Measurements from ENCODE around the gene SLC9B1. TPM values are rescaled to one million over a fixed set of nuclear protein-coding genes. Genes with fewer than 3 reads are reported as not detected.

Gene SLC9B1
- total RNA-seq, 2 experiments from 2014 or later: 3.6 to 3.7 TPM

DNA sequence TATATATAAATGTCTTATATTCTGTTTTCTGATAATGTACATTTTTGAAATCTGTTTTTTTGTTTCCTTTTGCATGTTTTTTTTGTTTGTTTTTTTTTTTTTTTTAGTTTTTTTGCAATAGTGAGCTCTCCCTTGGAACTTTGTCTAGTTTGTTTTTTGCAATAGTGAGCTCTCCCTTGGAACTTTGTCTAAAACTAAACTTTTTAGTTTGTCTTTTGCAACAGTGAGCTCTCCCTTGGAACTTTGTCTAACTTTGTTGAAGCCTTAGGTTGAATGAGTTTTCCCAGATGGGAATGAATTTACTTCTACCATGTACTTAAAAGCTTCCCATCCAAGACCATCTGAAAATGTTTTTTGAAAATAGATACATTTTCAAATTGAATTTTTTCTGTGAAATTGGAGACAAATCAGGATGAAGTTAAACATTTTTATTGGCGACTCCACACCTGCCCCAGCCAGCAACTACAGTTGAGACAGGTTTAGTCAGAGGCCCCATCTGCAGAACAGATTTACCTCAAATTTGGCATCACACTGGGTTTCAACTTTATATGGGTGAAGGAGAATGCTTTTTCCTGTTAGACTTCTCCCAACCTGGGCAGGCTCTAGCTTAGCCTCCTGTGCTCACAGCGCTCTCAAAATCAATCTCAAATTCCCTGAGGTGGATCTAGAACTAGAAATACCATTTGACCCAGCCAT, 41.1 kb upstream of the SLC9B1 start:
- DNase-seq (no peak), ATAC-seq (ENCODE audit: poor library complexity) (no peak)
- Mint-ChIP-seq H3K4me1 (ENCODE audit: low read depth) (no peaks in the 10 kb centered on the region), H3K27ac (no peak overlapping the region), H3K27me3 (no peaks in the 10 kb centered on the region), H3K4me3 (no peak overlapping the region), H3K36me3 (ENCODE audit: low read depth) (peaks cover 43% of the 10 kb centered on the region), H3K9me3 (no peaks in the 10 kb centered on the region)
- TF ChIP-seq, protein P1, sequence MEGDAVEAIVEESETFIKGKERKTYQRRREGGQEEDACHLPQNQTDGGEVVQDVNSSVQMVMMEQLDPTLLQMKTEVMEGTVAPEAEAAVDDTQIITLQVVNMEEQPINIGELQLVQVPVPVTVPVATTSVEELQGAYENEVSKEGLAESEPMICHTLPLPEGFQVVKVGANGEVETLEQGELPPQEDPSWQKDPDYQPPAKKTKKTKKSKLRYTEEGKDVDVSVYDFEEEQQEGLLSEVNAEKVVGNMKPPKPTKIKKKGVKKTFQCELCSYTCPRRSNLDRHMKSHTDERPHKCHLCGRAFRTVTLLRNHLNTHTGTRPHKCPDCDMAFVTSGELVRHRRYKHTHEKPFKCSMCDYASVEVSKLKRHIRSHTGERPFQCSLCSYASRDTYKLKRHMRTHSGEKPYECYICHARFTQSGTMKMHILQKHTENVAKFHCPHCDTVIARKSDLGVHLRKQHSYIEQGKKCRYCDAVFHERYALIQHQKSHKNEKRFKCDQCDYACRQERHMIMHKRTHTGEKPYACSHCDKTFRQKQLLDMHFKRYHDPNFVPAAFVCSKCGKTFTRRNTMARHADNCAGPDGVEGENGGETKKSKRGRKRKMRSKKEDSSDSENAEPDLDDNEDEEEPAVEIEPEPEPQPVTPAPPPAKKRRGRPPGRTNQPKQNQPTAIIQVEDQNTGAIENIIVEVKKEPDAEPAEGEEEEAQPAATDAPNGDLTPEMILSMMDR (IDR thresholded peaks at IDR 0.05): no peak
- ChIA-PET CTCF (no interaction called here), POLR2A (interaction anchor here (2.2 kb wide), 1 partner anchor 16 kb away, joined by 6 read pairs; the partner anchor contains the start of gene SLC9B2)
- intact Hi-C loops (cut with DNase I, micrococcal nuclease): no loop called here
- no peaks in the 10 kb centered on the region for H3K4me1 ChIP-seq (ENCODE audit: insufficient read depth, low read length)
- no peaks in the 10 kb centered on the region for H3K27me3 ChIP-seq (ENCODE audit: control insufficient read depth in 1 of 2, insufficient read depth in 2 of 2, low read length in 2 of 2)
- H3K9me3 ChIP-seq (ENCODE audit: control insufficient read depth in 1 of 2, insufficient read depth in 1 of 2, low read length in 2 of 2): peaks cover 0 to 4% of the 10 kb centered on the region in 2 experiments
- no peak overlapping the region for H3K27ac ChIP-seq (ENCODE audit: low read depth in 1 of 2, low read length in 2 of 2)
- no peak overlapping the region for H3K4me3 ChIP-seq (ENCODE audit: low read length)
- H3K36me3 ChIP-seq (ENCODE audit: insufficient read depth, low read length): peaks cover 6% of the 10 kb centered on the region

DNA sequence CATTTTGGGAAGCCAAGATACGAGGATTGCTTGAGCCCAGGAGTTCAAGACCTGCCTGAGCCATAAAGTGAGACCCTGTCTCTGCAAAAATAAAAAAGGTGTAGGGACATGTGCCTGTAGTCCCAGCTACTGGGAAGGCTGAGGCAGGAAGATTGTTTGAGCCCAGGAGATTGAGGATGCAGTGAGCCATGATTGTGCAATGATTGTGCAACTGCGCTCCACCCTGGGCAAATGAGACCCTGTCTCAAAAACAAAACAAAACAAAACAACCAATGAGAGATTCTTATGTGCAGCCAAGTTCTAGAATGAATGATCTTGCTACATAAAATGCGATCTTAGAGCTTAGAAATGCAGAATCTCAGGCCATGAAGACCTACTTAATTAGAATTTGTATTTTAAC, 34.5 kb upstream of the SLC9B1 start:
- POLR2A ChIA-PET: no interaction called here
- intact Hi-C loops (cut with DNase I, micrococcal nuclease): no loop called here

DNA sequence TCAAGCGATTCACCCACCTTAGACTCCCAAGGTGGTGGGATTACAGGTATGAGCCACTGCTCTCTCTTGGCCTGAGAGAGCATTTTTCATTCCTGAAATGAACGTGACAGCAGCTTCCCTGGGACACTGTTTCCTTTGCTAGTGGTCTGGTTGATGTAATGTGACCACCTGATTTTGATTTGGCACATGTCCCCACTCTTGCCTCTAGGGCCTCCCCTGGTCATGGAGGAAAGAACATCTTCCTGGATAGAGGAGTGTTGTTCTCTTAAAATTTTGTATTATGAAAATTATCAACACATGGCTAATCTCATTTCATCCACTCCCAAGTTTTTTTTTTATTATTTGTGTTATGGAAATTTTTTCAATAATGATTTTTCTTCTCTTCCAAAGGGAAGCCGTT, 33.3 kb upstream of the SLC9B1 start:
- Histone ChIP-seq H3K9me3 (ENCODE audit: control insufficient read depth in 1 of 2, insufficient read depth in 1 of 2, low read length in 2 of 2) (peaks cover 0 to 4% of the 10 kb centered on the region in 2 experiments), H3K27me3 (ENCODE audit: control insufficient read depth in 1 of 2, insufficient read depth in 2 of 2, low read length in 2 of 2) (no peaks in the 10 kb centered on the region), H3K4me3 (ENCODE audit: low read length) (no peak overlapping the region), H3K36me3 (ENCODE audit: insufficient read depth, low read length) (peaks cover 14% of the 10 kb centered on the region), H3K4me1 (ENCODE audit: insufficient read depth, low read length) (no peaks in the 10 kb centered on the region), H3K27ac (ENCODE audit: low read depth in 1 of 2, low read length in 2 of 2) (no peak overlapping the region)
- CTCF ChIA-PET: interaction anchor here (1.1 kb wide), 1 partner anchor 39 kb away, joined by 3 read pairs; no protein-coding TSS in a partner anchor
- TF ChIP-seq, protein P1 (IDR thresholded peaks at IDR 0.05): no peak
- no peak overlapping the region for H3K4me3 Mint-ChIP-seq
- H3K36me3 Mint-ChIP-seq (ENCODE audit: low read depth): peaks cover 23% of the 10 kb centered on the region
- ATAC-seq (ENCODE audit: poor library complexity): no peak
- intact Hi-C loops (cut with DNase I, micrococcal nuclease): no loop called here
- no peaks in the 10 kb centered on the region for H3K27me3 Mint-ChIP-seq
- no peaks in the 10 kb centered on the region for H3K9me3 Mint-ChIP-seq
- POLR2A ChIA-PET: no interaction called here
- H3K27ac Mint-ChIP-seq: no peak overlapping the region
- no peaks in the 10 kb centered on the region for H3K4me1 Mint-ChIP-seq (ENCODE audit: low read depth)
- DNase-seq: no peak

More for the DNA sequence above, 34.5 kb upstream of the SLC9B1 start:
- no peaks in the 10 kb centered on the region for H3K27me3 ChIP-seq (ENCODE audit: control insufficient read depth in 1 of 2, insufficient read depth in 2 of 2, low read length in 2 of 2)
- Mint-ChIP-seq H3K4me1 (ENCODE audit: low read depth) (no peaks in the 10 kb centered on the region), H3K4me3 (no peak overlapping the region), H3K9me3 (no peaks in the 10 kb centered on the region), H3K27me3 (no peaks in the 10 kb centered on the region), H3K36me3 (ENCODE audit: low read depth) (peaks cover 14% of the 10 kb centered on the region), H3K27ac (no peak overlapping the region)
- CTCF ChIA-PET: no interaction called here
- peaks cover 0 to 4% of the 10 kb centered on the region in 2 experiments for H3K9me3 ChIP-seq (ENCODE audit: control insufficient read depth in 1 of 2, insufficient read depth in 1 of 2, low read length in 2 of 2)
- DNase-seq: no peak
- peaks cover 10% of the 10 kb centered on the region for H3K36me3 ChIP-seq (ENCODE audit: insufficient read depth, low read length)
- ATAC-seq (ENCODE audit: poor library complexity): no peak
- H3K4me3 ChIP-seq (ENCODE audit: low read length): no peak overlapping the region
- no peak overlapping the region for H3K27ac ChIP-seq (ENCODE audit: low read depth in 1 of 2, low read length in 2 of 2)
- H3K4me1 ChIP-seq (ENCODE audit: insufficient read depth, low read length): no peaks in the 10 kb centered on the region
- TF ChIP-seq, protein P1 (IDR thresholded peaks at IDR 0.05): no peak
